HEK293 (cell line): ENCODE data around the gene ZNF107.

Experiments
- CTCF ChIA-PET: fragments of 350-600 bp; formaldehyde crosslinking; extraction: SDS; loops from one replicate; lab custom pipeline; 2021; ENCODE audit warnings: antibody characterized with exemption; lab: Yijun Ruan, JAX
- POLR2A ChIA-PET: fragments of 300-600 bp; formaldehyde crosslinking; extraction: SDS; loops from one replicate; lab custom pipeline; 2020; ENCODE audit warnings: antibody characterized with exemption, inconsistent platforms; lab: Yijun Ruan, JAX
- H3K27ac ChIP-seq: fragments of 200-500 bp; sonication (Bioruptor generic); 2 replicates; pipeline ENCODE4 v1.5.1; 2014; ENCODE audit warnings: low read depth, low read length, control low read depth, inconsistent platforms; ENCODE audit errors: extremely low read depth
- H3K36me3 ChIP-seq, 2 experiments: fragments of 200-500 bp in 1 of 2; sonication (Bioruptor generic) in 1 of 2; 1 replicate in 1 of 2; 2 replicates in 1 of 2; pipeline ENCODE4 v1.5.1; 2014 to 2017; ENCODE audit warnings: inconsistent platforms in 2 of 2, low read length in 2 of 2; ENCODE audit not compliant: control insufficient read depth in 2 of 2, insufficient read depth in 1 of 2
- H3K4me1 ChIP-seq: fragments of 200-500 bp; sonication (Bioruptor generic); 2 replicates; pipeline ENCODE4 v1.5.1; 2014; ENCODE audit warnings: mild to moderate bottlenecking, low read length, inconsistent platforms; ENCODE audit not compliant: control insufficient read depth, insufficient read depth
- H3K4me3 ChIP-seq: 2 replicates; pipeline ENCODE4 v1.5.1; 2011; ENCODE audit warnings: low read depth, mild to moderate bottlenecking, control low read depth, low read length, moderate library complexity
- H3K9me3 ChIP-seq: fragments of 200-500 bp; sonication (Bioruptor generic); 2 replicates; pipeline ENCODE4 v1.5.1; 2014; ENCODE audit warnings: low read depth, low read length, inconsistent platforms; ENCODE audit not compliant: control insufficient read depth, insufficient read depth
- KLF8 ChIP-seq: fragments of 450-650 bp; formaldehyde crosslinking; IDR thresholded peaks from 2 replicates; pipeline ENCODE4 v1.5.1; 2016; ENCODE audit warnings: missing biosample characterization, missing genetic modification characterization
- MEIS1 ChIP-seq: sonication (generic); formaldehyde crosslinking; IDR thresholded peaks from 2 replicates; pipeline ENCODE4 v1.8.1; 2022; ENCODE audit warnings: missing genetic modification reagents, mild to moderate bottlenecking, borderline replicate concordance
- PATZ1 ChIP-seq: fragments of 450-650 bp; formaldehyde crosslinking; IDR thresholded peaks from 2 replicates; pipeline ENCODE4 v1.5.1; 2016; ENCODE audit warnings: missing biosample characterization, missing genetic modification characterization
- PRDM1 ChIP-seq: fragments of 450-650 bp; formaldehyde crosslinking; IDR thresholded peaks from 2 replicates; pipeline ENCODE4; 2016; ENCODE audit warnings: missing biosample characterization, missing genetic modification characterization
- RBAK ChIP-seq: fragments of 450-650 bp; formaldehyde crosslinking; IDR thresholded peaks from 2 replicates; pipeline ENCODE4 v1.5.1; 2016; ENCODE audit warnings: missing biosample characterization, missing genetic modification characterization
- SP3 ChIP-seq: fragments of 450-650 bp; formaldehyde crosslinking; IDR thresholded peaks from 2 replicates; pipeline ENCODE4 v1.5.1; 2016; ENCODE audit warnings: missing biosample characterization, missing genetic modification characterization
- ZBTB48 ChIP-seq: fragments of 450-650 bp; formaldehyde crosslinking; IDR thresholded peaks from 2 replicates; pipeline ENCODE4 v1.5.1; 2016; ENCODE audit warnings: missing biosample characterization, missing genetic modification characterization
- ZBTB8A ChIP-seq: fragments of 450-650 bp; formaldehyde crosslinking; IDR thresholded peaks from 2 replicates; pipeline ENCODE4 v1.5.1; 2016; ENCODE audit warnings: missing biosample characterization, missing genetic modification characterization
- ZFP69B ChIP-seq: fragments of 450-650 bp; formaldehyde crosslinking; IDR thresholded peaks from 2 replicates; pipeline ENCODE4 v1.5.1; 2016; ENCODE audit warnings: missing biosample characterization, missing genetic modification characterization
- ZNF10 ChIP-seq: fragments of 450-650 bp; formaldehyde crosslinking; IDR thresholded peaks from 2 replicates; pipeline ENCODE4 v1.5.1; 2017; ENCODE audit warnings: missing biosample characterization, missing genetic modification characterization
- ZNF114 ChIP-seq: fragments of 450-650 bp; formaldehyde crosslinking; IDR thresholded peaks from 2 replicates; pipeline ENCODE4 v1.5.0; 2017; ENCODE audit warnings: missing biosample characterization, missing genetic modification characterization
- ZNF138 ChIP-seq: fragments of 450-650 bp; formaldehyde crosslinking; IDR thresholded peaks from 2 replicates; pipeline ENCODE4 v1.5.1; 2016; ENCODE audit warnings: missing biosample characterization, missing genetic modification characterization, borderline replicate concordance
- ZNF157 ChIP-seq: fragments of 450-650 bp; formaldehyde crosslinking; IDR thresholded peaks from 2 replicates; pipeline ENCODE4 v1.5.1; 2016; ENCODE audit warnings: missing biosample characterization, missing genetic modification characterization
- ZNF280D ChIP-seq: fragments of 450-650 bp; formaldehyde crosslinking; IDR thresholded peaks from 2 replicates; pipeline ENCODE4 v1.5.1; 2016; ENCODE audit warnings: missing biosample characterization, missing genetic modification characterization
- ZNF335 ChIP-seq: fragments of 450-650 bp; formaldehyde crosslinking; conservative IDR thresholded peaks from 2 replicates; pipeline ENCODE4 v1.5.1; 2016; ENCODE audit warnings: missing biosample characterization, missing genetic modification characterization
- ZNF391 ChIP-seq: fragments of 450-650 bp; formaldehyde crosslinking; IDR thresholded peaks from 2 replicates; pipeline ENCODE4 v1.5.1; 2016; ENCODE audit warnings: low read depth, missing biosample characterization, missing genetic modification characterization, borderline replicate concordance
- ZNF473 ChIP-seq: fragments of 450-650 bp; formaldehyde crosslinking; IDR thresholded peaks from 2 replicates; pipeline ENCODE4 v1.5.1; 2017; ENCODE audit warnings: missing biosample characterization, missing genetic modification characterization
- ZNF529 ChIP-seq: fragments of 450-650 bp; formaldehyde crosslinking; IDR thresholded peaks from 2 replicates; pipeline ENCODE4 v1.5.1; 2017; ENCODE audit warnings: missing genetic modification characterization, missing biosample characterization; ENCODE audit not compliant: insufficient replicate concordance
- ZNF530 ChIP-seq: fragments of 450-650 bp; formaldehyde crosslinking; IDR thresholded peaks from 2 replicates; pipeline ENCODE4 v1.5.1; 2016; ENCODE audit warnings: low read depth, missing biosample characterization, missing genetic modification characterization
- ZNF596 ChIP-seq: fragments of 450-650 bp; IDR thresholded peaks from 2 replicates; pipeline ENCODE4 v1.5.0; 2018; ENCODE audit warnings: missing biosample characterization, mild to moderate bottlenecking, missing genetic modification characterization, moderate library complexity
- ZNF768 ChIP-seq: fragments of 450-650 bp; formaldehyde crosslinking; IDR thresholded peaks from 2 replicates; pipeline ENCODE4 v1.5.1; 2018; ENCODE audit warnings: missing biosample characterization, mild to moderate bottlenecking, missing genetic modification characterization
- ZNF776 ChIP-seq: fragments of 450-650 bp; formaldehyde crosslinking; IDR thresholded peaks from 2 replicates; pipeline ENCODE4 v1.5.0; 2017; ENCODE audit warnings: missing biosample characterization, missing genetic modification characterization, borderline replicate concordance
- ZSCAN5A ChIP-seq: fragments of 450-650 bp; formaldehyde crosslinking; IDR thresholded peaks from 2 replicates; pipeline ENCODE4 v1.5.1; 2016; ENCODE audit warnings: missing biosample characterization, missing genetic modification characterization
- TF ChIP-seq, protein P1 (sequence below): fragments of 450-650 bp; formaldehyde crosslinking; IDR thresholded peaks from 2 replicates; pipeline ENCODE4 v1.5.1; 2017; ENCODE audit warnings: missing biosample characterization, missing genetic modification characterization
- TF ChIP-seq, protein P2 (sequence below): fragments of 450-650 bp; formaldehyde crosslinking; IDR thresholded peaks from 2 replicates; pipeline ENCODE4 v1.5.1; 2016; ENCODE audit warnings: missing biosample characterization, missing genetic modification characterization

The ZNF107 gene

GRCh38 chr7:64667311-64667710 is 1.4 kb downstream of the ZNF107 start (continued):
- TF ChIP-seq ZNF776 (tag by site-specific recombination), result no peak
- TF ChIP-seq RBAK (tag by site-specific recombination), result no peak
- no peak for TF ChIP-seq ZNF596 (tag by site-specific recombination)
- no peak for TF ChIP-seq ZNF530 (tag by site-specific recombination)
- TF ChIP-seq ZNF157 (tag by site-specific recombination), result no peak
- TF ChIP-seq KLF8 (tag by site-specific recombination), result no peak
- no peak for TF ChIP-seq ZBTB48 (tag by site-specific recombination)
- no peak for TF ChIP-seq ZNF529 (tag by site-specific recombination)
- no peak for TF ChIP-seq ZNF10 (tag by site-specific recombination)
- TF ChIP-seq, protein P1, sequence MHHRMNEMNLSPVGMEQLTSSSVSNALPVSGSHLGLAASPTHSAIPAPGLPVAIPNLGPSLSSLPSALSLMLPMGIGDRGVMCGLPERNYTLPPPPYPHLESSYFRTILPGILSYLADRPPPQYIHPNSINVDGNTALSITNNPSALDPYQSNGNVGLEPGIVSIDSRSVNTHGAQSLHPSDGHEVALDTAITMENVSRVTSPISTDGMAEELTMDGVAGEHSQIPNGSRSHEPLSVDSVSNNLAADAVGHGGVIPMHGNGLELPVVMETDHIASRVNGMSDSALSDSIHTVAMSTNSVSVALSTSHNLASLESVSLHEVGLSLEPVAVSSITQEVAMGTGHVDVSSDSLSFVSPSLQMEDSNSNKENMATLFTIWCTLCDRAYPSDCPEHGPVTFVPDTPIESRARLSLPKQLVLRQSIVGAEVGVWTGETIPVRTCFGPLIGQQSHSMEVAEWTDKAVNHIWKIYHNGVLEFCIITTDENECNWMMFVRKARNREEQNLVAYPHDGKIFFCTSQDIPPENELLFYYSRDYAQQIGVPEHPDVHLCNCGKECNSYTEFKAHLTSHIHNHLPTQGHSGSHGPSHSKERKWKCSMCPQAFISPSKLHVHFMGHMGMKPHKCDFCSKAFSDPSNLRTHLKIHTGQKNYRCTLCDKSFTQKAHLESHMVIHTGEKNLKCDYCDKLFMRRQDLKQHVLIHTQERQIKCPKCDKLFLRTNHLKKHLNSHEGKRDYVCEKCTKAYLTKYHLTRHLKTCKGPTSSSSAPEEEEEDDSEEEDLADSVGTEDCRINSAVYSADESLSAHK (tag by site-specific recombination), result no peak
- no peak for TF ChIP-seq ZNF114 (tag by site-specific recombination)

DNA sequence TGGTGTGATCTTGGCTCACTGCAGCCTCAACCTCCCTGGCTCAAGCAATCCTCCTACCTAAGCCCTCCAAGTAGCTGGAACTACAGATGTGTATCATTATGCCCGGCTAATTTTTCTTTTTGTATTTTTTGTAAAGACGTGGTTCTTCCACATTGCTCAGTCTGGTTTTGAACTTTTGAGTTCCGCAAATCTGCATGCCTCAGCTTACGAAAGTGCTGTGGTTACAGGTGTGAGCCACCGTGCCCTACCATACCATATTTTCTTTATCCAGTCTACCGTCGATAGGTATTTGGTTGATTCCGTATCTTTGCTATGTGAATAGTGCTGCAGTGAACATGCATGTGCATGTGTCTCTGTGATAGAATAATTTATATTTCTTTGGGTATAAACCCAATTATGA is 6.5 kb downstream of the ZNF107 start:
- Histone ChIP-seq H3K4me3 (no peak overlapping the region), H3K9me3 (no peaks in the 10 kb centered on the region), H3K27ac (no peak overlapping the region), H3K36me3 (peaks cover 25 to 28% of the 10 kb centered on the region in 2 experiments), H3K4me1 (no peaks in the 10 kb centered on the region; the same call in 1 of the 2 replicates)
- TF ChIP-seq ZNF138 (tag by site-specific recombination) (no peak), ZNF473 (tag by site-specific recombination) (no peak), ZNF335 (no peak), ZBTB8A (tag by site-specific recombination) (no peak), ZNF768 (tag by site-specific recombination) (no peak), ZBTB48 (tag by site-specific recombination) (no peak), ZNF391 (tag by site-specific recombination) (no peak), ZSCAN5A (no peak), ZNF280D (tag by site-specific recombination) (no peak), ZFP69B (no peak), PATZ1 (no peak), SP3 (no peak), MEIS1 (CRISPR knock-in tag) (no peak), PRDM1 (tag by site-specific recombination) (no peak)
- TF ChIP-seq, protein P2, sequence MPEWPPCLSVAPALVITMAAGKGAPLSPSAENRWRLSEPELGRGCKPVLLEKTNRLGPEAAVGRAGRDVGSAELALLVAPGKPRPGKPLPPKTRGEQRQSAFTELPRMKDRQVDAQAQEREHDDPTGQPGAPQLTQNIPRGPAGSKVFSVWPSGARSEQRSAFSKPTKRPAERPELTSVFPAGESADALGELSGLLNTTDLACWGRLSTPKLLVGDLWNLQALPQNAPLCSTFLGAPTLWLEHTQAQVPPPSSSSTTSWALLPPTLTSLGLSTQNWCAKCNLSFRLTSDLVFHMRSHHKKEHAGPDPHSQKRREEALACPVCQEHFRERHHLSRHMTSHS (tag by site-specific recombination), result no peak
- ChIA-PET POLR2A (no interaction called here), CTCF (no interaction called here)
